Measurements from ENCODE around the gene ETFDH. TPM values are rescaled to one million over a fixed set of nuclear protein-coding genes. Genes with fewer than 3 reads are reported as not detected.
A peak's percentile ranks its signal among the peaks of the same experiment; 100 is the strongest.
"Not testable (repeated sequence)": the region's sequence is repeated elsewhere in the genome, so short reads cannot be mapped to it uniquely, and the experiment has no call there.

The ETFDH gene
- polyA plus RNA-seq: 10 to 100 TPM in 1 of 3 donors, 1 to 10 TPM in 2; 7.3 to 12.1 (median 7.8) TPM

DNA sequence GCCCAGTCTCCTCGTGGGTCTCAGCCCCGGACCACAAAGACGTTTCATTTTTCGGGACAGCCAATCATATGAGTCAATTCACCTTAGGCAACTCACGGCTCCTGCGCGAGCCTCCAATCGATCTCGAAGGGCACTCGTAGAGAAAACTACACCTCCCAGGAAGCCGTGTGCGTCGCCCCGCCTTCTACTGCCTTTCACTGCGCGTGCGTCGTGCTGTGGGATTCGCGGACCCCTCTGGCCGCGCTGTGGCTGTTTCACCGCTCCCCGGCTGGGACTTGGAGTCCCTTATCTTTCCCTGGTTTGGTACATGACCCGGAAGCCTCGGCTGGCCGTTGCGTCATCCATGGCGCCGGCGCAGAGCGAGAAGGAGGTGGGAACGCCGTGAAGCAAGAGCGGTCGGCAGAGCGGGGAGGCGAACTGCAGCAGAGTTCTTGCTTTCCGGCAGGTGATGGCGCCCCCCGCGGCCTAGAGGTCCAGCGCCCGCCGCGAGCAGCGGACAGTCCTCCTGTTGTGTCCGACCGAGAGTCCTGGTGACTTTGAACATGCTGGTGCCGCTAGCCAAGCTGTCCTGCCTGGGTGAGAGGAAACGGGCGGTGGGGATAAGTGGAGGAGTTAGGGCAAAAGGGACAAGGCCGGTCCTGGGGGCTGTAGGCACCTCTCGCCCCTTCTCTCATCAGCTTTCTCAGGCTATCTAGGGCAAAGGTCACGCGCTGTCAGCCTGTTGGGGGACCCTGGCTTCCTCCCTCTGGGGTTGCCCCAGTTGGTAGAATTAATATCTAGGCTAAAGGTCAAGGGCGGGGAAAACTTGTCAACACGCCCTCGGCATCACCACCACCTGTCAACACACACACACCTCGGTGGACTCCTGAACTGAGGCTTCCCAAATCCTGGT, at the start of gene ETFDH:
ETFDH (plus strand) TSS at position 382 of the 892 bp plus-strand sequence; CDS start at position 543, 161 bp downstream.
- Mint-ChIP-seq H3K36me3 (no peaks in the 10 kb centered on the region), H3K4me1 (peaks cover 20 to 29% of the 10 kb centered on the region in 2 donors), H3K27ac (peak within 1 kb of the TSS; percentile 94 to 99 (median 98)), H3K4me3 (peak within 1 kb of the TSS; percentile 86 to 100 (median 96)), H3K9me3 (no peaks in the 10 kb centered on the region), H3K27me3 (ENCODE audit: low read depth in 3 of 3) (peaks cover 9 to 17% (median 9%) of the 10 kb centered on the region in 3 donors)
- peak; percentile 97 to 99 (median 98) for DNase-seq

DNA sequence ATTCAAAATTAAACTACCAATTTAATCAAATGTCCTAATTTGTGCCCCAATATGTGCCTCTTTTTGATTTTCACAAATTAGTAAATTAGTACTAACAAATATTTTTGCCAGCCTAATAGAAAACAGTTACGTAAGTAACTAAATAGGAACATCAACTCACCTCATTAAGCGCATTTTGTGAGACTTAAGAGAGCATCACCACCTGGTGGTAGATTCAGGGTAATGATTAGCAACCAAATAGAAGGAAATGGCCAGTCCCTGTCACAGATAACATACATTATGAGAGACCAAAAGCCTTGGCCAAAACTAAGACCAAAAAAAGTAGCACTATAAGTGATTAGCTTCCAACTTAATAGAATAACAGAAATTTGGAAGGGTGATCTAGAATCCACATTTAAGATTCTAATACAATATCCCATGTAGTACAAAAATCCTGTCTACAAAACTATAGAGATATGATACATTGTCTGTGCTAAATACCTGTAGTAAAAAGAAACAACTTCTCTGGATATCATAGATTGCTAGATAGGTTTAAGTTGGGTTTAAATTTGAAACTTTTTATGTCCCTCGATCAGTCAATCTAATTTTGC, 47.1 kb upstream of the ETFDH start:
- Mint-ChIP-seq H3K4me3 (no peak overlapping the region), H3K27me3 (ENCODE audit: low read depth in 3 of 3) (peaks cover 0 to 5% (median 5%) of the 10 kb centered on the region in 3 donors), H3K36me3 (no peaks in the 10 kb centered on the region), H3K9me3 (peaks cover 0 to 2% (median 0%) of the 10 kb centered on the region in 6 donors), H3K4me1 (no peaks in the 10 kb centered on the region), H3K27ac (no peak overlapping the region)
- DNase-seq: no peak

DNA sequence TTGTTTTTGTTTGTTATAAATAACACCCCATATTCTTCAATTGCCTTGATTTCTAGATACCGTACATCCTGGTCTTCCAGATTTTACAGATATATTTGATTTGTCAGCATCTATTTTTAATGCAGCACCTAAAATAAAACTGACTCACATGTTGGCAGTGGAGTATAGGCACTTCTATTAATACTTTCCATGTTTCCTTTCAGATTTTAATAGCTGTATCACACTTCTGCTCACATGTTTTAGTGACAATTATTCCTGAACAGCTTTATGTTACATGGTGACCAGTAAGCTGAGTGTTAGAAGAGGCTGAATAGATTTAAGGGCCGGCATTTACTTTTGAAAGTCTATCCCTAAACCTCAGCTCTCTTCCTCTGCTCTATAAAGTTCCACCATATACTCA, 46.6 kb upstream of the ETFDH start:
- no peaks in the 10 kb centered on the region for H3K4me1 Mint-ChIP-seq
- H3K4me3 Mint-ChIP-seq: no peak overlapping the region
- peaks cover 0 to 2% (median 0%) of the 10 kb centered on the region in 6 donors for H3K9me3 Mint-ChIP-seq
- H3K27me3 Mint-ChIP-seq (ENCODE audit: low read depth in 3 of 3): peaks cover 0 to 5% (median 5%) of the 10 kb centered on the region in 3 donors
- no peak for DNase-seq
- H3K27ac Mint-ChIP-seq: no peak overlapping the region
- no peaks in the 10 kb centered on the region for H3K36me3 Mint-ChIP-seq

DNA sequence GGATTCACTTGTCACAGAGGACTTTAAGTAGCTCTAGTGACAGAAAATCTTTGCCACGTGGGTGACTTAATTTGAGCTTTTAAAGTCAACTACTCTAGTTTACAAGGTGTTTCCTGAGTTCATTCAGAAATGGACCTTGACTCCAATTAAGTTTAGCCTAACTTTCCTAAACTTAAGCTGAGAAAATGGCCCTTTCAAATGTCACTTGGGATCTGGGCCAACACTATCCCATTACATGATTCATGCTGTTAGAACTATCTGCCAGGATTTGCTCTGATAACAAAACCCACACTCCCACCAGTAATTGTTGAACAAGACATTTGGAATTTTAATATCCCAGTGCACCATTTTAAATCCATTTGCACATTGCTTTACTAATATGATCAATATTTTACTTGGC, 41.2 kb upstream of the ETFDH start:
- H3K4me1 Mint-ChIP-seq: no peaks in the 10 kb centered on the region
- no peak overlapping the region for H3K27ac Mint-ChIP-seq
- H3K4me3 Mint-ChIP-seq: no peak overlapping the region
- no peak for DNase-seq
- no peaks in the 10 kb centered on the region for H3K36me3 Mint-ChIP-seq
- H3K9me3 Mint-ChIP-seq: peaks cover 0 to 2% (median 0%) of the 10 kb centered on the region in 6 donors
- peaks cover 0 to 6% (median 2%) of the 10 kb centered on the region in 3 donors for H3K27me3 Mint-ChIP-seq (ENCODE audit: low read depth in 3 of 3)

DNA sequence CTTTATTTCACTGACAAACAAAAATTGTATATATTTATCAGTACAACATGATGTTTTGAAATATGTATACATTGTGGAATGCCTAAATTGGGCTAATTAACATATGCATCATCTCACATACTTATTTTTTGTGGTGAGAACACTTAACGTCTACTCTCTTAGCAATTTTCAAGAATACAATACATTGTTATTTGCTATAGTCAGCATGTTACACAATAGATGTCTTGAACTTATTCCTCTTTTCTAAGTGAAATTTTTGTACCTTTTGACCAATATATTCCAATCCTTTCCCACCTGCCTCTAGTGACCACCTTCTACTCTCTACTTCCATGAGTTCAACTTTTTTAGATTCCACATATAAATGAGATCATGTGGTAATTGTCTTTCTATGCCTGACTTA, 35.5 kb upstream of the ETFDH start:
- Mint-ChIP-seq H3K4me3 (no peak overlapping the region), H3K27ac (no peak overlapping the region), H3K27me3 (ENCODE audit: low read depth in 3 of 3) (peaks cover 3 to 10% (median 4%) of the 10 kb centered on the region in 3 donors), H3K9me3 (peaks cover 0 to 3% (median 0%) of the 10 kb centered on the region in 6 donors), H3K4me1 (no peaks in the 10 kb centered on the region), H3K36me3 (no peaks in the 10 kb centered on the region)
- DNase-seq: no peak

DNA sequence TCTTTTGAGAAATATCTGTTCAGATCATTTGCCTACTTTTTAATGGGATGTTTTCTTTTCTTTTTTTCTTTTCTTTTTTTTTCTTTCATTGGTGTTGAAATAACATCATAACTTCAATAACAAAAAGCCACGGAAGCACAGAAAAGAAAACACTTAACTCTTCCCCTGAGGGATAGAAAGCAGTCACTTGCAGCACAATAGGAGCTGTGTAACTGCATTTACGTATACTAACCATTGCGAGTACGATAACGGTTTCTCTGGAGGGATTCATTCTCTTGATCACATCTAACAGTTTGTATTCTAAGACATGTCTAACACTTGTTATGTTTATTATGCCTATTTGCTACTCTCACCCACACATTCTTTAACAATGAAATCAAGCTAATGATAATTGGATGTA, 27.7 kb upstream of the ETFDH start:
- peaks cover 0 to 1% (median 0%) of the 10 kb centered on the region in 6 donors for H3K9me3 Mint-ChIP-seq
- H3K4me1 Mint-ChIP-seq: no peaks in the 10 kb centered on the region
- peaks cover under 1 to 10% (median 3%) of the 10 kb centered on the region in 3 donors for H3K27me3 Mint-ChIP-seq (ENCODE audit: low read depth in 3 of 3)
- no peaks in the 10 kb centered on the region for H3K36me3 Mint-ChIP-seq
- H3K4me3 Mint-ChIP-seq: no peak overlapping the region
- no peak for DNase-seq
- H3K27ac Mint-ChIP-seq: no peak overlapping the region

DNA sequence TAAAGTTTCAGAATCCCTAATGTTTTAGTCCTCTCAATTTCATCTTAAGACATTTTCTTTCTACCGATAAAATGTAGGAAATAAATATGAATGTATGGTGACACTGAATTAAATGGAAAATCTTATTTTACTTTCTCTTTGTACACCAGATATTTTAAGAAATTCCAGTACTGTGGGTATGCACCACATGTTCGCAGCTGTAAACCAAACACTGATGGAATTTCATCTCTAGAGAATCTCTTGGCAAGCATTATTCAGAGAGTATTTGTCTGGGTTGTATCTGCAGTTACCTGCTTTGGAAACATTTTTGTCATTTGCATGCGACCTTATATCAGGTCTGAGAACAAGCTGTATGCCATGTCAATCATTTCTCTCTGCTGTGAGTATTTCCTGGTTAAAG, 27.3 kb upstream of the ETFDH start:
- no peak for DNase-seq
- no peaks in the 10 kb centered on the region for H3K4me1 Mint-ChIP-seq
- no peak overlapping the region for H3K27ac Mint-ChIP-seq
- H3K27me3 Mint-ChIP-seq (ENCODE audit: low read depth in 3 of 3): peaks cover 0 to 10% (median 3%) of the 10 kb centered on the region in 3 donors
- no peaks in the 10 kb centered on the region for H3K36me3 Mint-ChIP-seq
- peaks cover 0 to 1% (median 0%) of the 10 kb centered on the region in 6 donors for H3K9me3 Mint-ChIP-seq
- no peak overlapping the region for H3K4me3 Mint-ChIP-seq

DNA sequence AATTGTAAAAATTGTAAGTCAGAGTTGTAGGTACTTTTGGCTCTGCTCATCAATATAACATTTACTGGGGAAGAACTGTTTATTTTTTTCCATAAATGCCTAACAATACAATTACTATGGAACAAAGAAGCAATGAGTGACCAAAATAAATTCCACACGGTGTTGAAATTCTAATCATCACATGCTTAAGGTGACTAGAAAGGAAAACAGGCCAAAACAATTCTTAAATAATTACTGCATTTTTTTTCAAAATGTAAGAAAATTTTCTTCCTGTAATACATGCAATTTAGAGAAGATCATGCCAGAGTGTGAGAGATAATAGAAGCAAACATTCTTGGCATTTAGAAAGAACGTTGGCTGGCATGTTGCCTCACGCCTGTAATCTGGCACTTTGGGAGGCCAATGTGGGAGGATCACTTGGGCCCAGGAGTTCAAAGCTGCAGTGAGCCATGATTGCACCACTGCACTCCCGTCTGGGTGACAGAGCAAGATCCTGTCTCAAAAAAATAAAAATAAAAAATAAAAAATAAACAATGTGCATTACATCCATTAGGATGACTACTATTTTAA, 22.9 kb upstream of the ETFDH start:
- Mint-ChIP-seq H3K9me3 (no peaks in the 10 kb centered on the region), H3K27ac (no peak overlapping the region), H3K27me3 (ENCODE audit: low read depth in 3 of 3) (peaks cover 0 to 2% (median 2%) of the 10 kb centered on the region in 3 donors), H3K4me1 (peaks cover 4 to 9% of the 10 kb centered on the region in 2 donors), H3K4me3 (no peak overlapping the region), H3K36me3 (no peaks in the 10 kb centered on the region)
- DNase-seq: no peak

DNA sequence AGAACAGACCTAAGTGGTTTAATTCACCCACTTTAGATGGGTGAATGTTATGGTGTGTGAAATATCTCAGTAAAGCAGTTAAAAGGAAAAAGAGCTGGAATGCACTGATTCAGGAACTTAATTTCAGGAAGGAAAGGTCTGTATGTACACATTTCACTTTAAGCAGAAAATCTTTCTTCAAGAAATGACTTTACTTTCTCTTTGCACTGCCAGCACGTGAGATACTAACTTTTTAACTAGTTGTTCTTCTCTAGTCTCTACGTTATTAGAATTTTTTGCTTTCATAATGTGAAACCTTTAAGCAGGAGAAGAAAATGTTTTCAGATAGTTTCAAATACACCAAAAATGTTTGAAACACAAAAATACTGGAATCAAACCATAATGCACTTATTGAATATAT, 19.2 kb upstream of the ETFDH start:
- H3K27ac Mint-ChIP-seq: peak overlapping the region in 5 of 6 donors; percentile 3 to 50 (median 35)
- no peaks in the 10 kb centered on the region for H3K36me3 Mint-ChIP-seq
- no peaks in the 10 kb centered on the region for H3K9me3 Mint-ChIP-seq
- peak overlapping the region in 3 of 5 donors; percentile 13 to 54 (median 46) for H3K4me3 Mint-ChIP-seq
- peaks cover 4 to 9% of the 10 kb centered on the region in 2 donors for H3K4me1 Mint-ChIP-seq
- DNase-seq: no peak
- H3K27me3 Mint-ChIP-seq (ENCODE audit: low read depth in 3 of 3): no peaks in the 10 kb centered on the region

DNA sequence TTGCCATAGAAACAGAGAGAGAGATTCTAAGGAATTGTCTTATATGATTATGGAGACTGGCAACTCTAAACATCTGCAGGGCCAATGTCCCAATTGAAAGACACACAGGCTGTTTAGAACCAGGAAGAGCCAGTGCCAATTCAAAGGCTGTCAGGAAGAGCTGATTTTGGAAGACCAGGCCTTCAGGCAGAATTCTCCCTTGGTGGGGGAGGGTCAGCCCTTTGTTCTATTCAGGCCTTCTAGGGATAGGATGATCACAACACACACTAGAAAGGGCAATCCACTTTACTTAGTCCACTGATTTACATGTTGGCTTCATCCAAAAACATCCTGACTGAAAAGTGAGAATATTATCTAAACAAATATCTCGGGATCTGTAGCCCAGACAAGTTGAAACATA, 15.7 kb upstream of the ETFDH start:
- Mint-ChIP-seq H3K4me1 (peaks cover 4 to 9% of the 10 kb centered on the region in 2 donors), H3K27me3 (ENCODE audit: low read depth in 3 of 3) (no peaks in the 10 kb centered on the region), H3K27ac (no peak overlapping the region), H3K36me3 (no peaks in the 10 kb centered on the region), H3K4me3 (no peak overlapping the region), H3K9me3 (no peaks in the 10 kb centered on the region)
- no peak for DNase-seq

DNA sequence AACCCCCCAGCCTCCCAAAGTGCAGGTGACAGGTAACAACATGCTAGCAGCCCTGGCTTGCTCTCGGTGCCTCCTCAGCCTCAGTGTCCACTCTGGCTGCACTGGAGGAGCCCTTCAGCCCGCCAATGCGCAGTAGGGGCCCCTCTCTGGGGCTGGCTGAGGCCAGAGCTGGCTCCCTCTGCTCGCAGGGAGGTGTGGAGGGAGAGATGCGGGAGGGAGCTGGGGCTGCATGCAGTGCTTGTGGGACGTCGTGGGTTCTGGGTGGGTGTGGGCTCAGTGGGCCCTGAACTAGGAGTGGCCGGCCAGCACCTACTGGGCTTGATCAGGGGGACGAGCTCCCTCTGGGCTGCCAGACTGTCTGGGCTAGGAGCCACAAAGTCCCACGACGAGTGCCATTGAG, 14.8 kb upstream of the ETFDH start:
- Mint-ChIP-seq H3K9me3 (no peaks in the 10 kb centered on the region), H3K36me3 (no peaks in the 10 kb centered on the region), H3K4me1 (peaks cover 4 to 8% of the 10 kb centered on the region in 2 donors), H3K4me3 (no peak overlapping the region), H3K27me3 (ENCODE audit: low read depth in 3 of 3) (peaks cover 0 to 2% (median 0%) of the 10 kb centered on the region in 3 donors), H3K27ac (no peak overlapping the region)
- DNase-seq: no peak

DNA sequence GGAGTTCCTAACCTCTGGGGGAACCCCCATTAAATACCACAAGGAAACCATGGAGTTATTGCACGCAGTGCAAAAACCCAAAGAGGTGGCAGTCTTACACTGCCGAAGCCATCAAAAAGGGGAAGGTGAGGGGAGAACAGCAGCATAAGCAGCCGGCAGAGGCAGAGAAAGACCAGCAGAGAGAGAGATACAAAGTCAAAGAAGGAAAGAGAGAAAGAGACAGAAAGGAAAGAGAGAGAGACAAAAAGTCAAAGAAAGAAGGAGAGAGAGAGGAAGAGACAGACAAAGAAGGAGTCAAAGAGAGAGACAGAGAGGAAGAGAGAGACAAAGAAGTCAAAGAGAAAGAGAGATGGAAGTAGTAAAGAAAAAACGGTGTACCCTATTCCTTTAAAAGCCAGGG, 8.8 kb upstream of the ETFDH start:
- H3K9me3 Mint-ChIP-seq; H3K27ac Mint-ChIP-seq; DNase-seq; H3K4me1 Mint-ChIP-seq; H3K27me3 Mint-ChIP-seq (ENCODE audit: low read depth in 3 of 3); H3K36me3 Mint-ChIP-seq; H3K4me3 Mint-ChIP-seq: not testable (repeated sequence)

DNA sequence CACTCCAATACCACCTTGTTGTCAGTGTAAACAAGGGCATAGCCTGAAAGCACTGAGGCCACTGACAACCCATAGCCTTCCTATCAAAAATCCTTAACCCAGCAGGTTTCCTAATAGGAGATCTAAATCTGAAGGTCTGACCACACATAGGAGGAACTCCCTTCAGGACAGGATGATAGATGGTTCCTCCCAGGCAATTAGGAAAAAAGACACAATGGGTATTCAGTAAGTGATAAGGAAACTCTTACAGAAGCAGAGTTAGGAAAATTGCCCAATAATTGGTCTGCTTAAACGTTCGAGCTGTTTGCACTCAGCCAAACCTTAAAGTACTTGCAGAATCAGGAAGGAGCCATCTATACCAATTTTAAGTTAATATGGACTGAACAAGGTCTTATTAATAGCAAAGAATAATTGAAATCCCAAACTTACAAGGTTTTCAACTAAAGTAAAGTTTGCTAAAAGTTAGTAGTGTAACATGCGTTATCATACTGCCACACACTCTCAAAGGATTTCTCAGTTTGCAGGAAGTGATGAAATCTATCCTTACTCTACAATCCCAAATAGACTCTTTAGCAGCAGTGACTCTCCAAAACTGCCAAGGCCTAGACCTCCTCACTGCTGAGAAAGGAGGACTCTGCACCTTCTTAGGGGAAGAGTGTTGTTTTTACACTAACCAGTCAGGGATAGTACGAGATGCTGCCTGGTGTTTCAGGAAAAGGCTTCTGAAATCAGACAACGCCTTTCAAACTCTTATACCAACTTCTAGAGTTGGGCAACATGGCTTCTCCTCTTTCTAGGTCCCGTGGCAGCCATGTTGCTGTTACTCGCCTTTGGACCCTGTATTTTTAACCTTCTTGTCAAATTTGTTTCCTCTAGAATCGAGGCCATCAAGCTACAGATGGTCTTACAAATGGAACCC, 8.1 kb upstream of the ETFDH start:
- not testable (repeated sequence) for DNase-seq; H3K36me3 Mint-ChIP-seq; H3K4me1 Mint-ChIP-seq; H3K9me3 Mint-ChIP-seq; H3K4me3 Mint-ChIP-seq; H3K27me3 Mint-ChIP-seq (ENCODE audit: low read depth in 3 of 3)
- peak overlapping the region in 1 of 6 donors; percentile 11 for H3K27ac Mint-ChIP-seq

Data from immature natural killer cell (primary cell).